Measurements from ENCODE around the gene PPP2R2C.

GRCh38 chr4:6425336-6425735 is 47.1 kb downstream of the PPP2R2C start:
- TF ChIP-seq EZH2phosphoT487 (IDR thresholded peaks at IDR 0.05; ENCODE audit: insufficient read depth, low read depth) (no peak), EZH2 (IDR thresholded peaks at IDR 0.05; ENCODE audit: insufficient read depth, poor library complexity, severe bottlenecking) (no peak)
